Loucy (cell line): ENCODE data around the gene SCRN1.

Experiments
- CTCF ChIP-seq: fragments of 200-600 bp; sonication (generic); conservative IDR thresholded peaks from 2 replicates; pipeline ENCODE4 v1.5.1; 2014; ENCODE audit warnings: mild to moderate bottlenecking, antibody characterized with exemption, low read length
- EZH2phosphoT487 ChIP-seq: fragments of 200-600 bp; IDR thresholded peaks from 2 replicates; pipeline ENCODE4 v1.6.1; 2018; ENCODE audit warnings: antibody characterized with exemption, mild to moderate bottlenecking, moderate library complexity, borderline replicate concordance

- TF ChIP-seq CTCF (no peak), EZH2phosphoT487 (no peak)
These were observed 30.8 kb downstream of the SCRN1 start for GRCh38 chr7:29958667-29959358.
